GM18907 (cell line): ENCODE data around the gene NAPG.
"Not testable (repeated sequence)": the region's sequence is repeated elsewhere in the genome, so short reads cannot be mapped to it uniquely, and the experiment has no call there.

Source experiments
- ATAC-seq: cut with Tn5 transposase; IDR thresholded peaks from one replicate; pipeline ENCODE4 v1.9.1; 2021; ENCODE audit warnings: mild to moderate bottlenecking, moderate library complexity; ENCODE audit not compliant: unreplicated experiment

NAPG gene

GRCh38 chr18:10574412-10574811, 48.6 kb downstream of the NAPG start:
- not testable (repeated sequence) for ATAC-seq

GRCh38 chr18:10577842-10578572, 52.2 kb downstream of the NAPG start:
- not testable (repeated sequence) for ATAC-seq

GRCh38 chr18:10578573-10578899, 52.7 kb downstream of the NAPG start:
- ATAC-seq: not testable (repeated sequence)

GRCh38 chr18:10579079-10579867, 53.4 kb downstream of the NAPG start:
- no peak for ATAC-seq

- no peak for ATAC-seq
Observed at GRCh38 chr18:10580215-10580614, 54.4 kb downstream of the NAPG start.

GRCh38 chr18:10585260-10585659, 59.4 kb downstream of the NAPG start:
- ATAC-seq: no peak

GRCh38 chr18:10588975-10589374, 63.1 kb downstream of the NAPG start:
- no peak for ATAC-seq

- ATAC-seq: no peak
Observed at GRCh38 chr18:10590412-10590811, 64.6 kb downstream of the NAPG start.

- ATAC-seq: no peak
Observed at GRCh38 chr18:10591896-10592295, 66.1 kb downstream of the NAPG start.

GRCh38 chr18:10593366-10594022, 67.7 kb downstream of the NAPG start:
- not testable (repeated sequence) for ATAC-seq

GRCh38 chr18:10595917-10596316, 70.1 kb downstream of the NAPG start:
- ATAC-seq: not testable (repeated sequence)

- not testable (repeated sequence) for ATAC-seq
Observed at GRCh38 chr18:10597695-10598094, 71.9 kb downstream of the NAPG start.

- not testable (repeated sequence) for ATAC-seq
Observed at GRCh38 chr18:10600701-10601100, 74.9 kb downstream of the NAPG start.
